Mammary epithelial cell (primary cell): ENCODE data around the gene CAPN8.

Experiments used
- CTCF ChIP-seq, 2 donors: IDR thresholded peaks in 1 of 2; conservative IDR thresholded peaks in 1 of 2; 2 replicates each; pipeline ENCODE4 v1.5.1; 2011 to 2012; ENCODE audit warnings: inconsistent platforms in 2 of 2, low read length in 2 of 2, mild to moderate bottlenecking in 2 of 2, control low read depth in 1 of 2, low read depth in 1 of 2; ENCODE audit not compliant: insufficient read depth in 1 of 2; ENCODE audit errors: extremely low read depth in 1 of 2
- EZH2 ChIP-seq: IDR thresholded peaks from 2 replicates; pipeline ENCODE4 v1.6.1; 2012; ENCODE audit warnings: low read length, inconsistent platforms, borderline replicate concordance

DNA sequence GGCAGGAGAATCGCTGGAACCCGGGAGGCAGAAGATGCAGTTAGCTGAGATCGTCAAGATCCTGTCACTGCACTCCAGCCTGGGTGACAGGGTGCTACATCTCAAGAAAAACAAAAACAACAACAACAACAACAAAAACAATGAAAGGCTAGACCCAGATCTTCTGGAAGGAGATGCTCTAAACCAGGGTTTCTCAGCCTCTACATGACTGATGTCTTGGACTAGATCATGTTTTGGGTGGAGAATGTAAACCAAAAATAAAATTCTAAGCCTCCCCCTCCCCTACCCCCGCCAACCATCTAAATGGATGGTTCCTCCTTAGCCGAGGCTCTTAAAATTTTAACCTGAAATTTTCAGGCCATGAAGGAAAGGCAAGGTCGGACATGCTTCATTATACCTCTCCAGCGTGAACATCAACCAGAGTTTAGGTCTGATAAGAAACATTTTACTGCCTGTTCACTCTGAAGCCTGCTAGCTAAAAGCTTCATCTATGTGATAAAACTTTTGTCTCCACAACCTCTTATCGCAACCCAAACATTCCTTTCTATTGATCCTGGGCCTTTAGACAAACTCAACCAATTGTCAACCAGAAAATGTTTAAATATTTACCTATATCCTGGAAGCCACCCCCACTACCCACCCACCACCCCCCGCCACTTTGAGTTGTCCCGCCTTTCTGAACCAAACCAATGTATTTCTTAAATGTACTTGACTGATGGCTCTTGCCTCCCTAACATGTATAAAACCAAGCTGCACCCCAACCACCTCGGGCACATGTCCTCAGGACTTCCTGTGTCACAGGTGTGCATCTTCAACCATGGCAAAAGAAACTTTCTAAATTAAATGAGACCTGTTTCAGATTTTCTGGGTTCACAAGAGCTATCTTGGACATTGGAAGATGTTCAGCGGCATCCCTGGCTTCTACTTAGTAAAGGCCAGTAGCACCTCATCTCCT lies 45.0 kb upstream of the CAPN8 start:
- TF ChIP-seq CTCF (conservative IDR thresholded peaks at IDR 0.05 in 1 of 2, IDR thresholded peaks at IDR 0.05 in 1 of 2; ENCODE audit: extremely low read depth in 1 of 2, insufficient read depth in 1 of 2, low read depth in 1 of 2, low read length in 2 of 2) (no peak), EZH2 (no peak)
